D341Med (cell line): ENCODE results near the gene CBX2.
A peak's percentile ranks its signal among the peaks of the same experiment; 100 is the strongest.

Experiments
- DNase-seq: peaks from one replicate; pipeline ENCODE4 v3.0.0; 2012; ENCODE audit warnings: low spot score

The CBX2 gene

DNA sequence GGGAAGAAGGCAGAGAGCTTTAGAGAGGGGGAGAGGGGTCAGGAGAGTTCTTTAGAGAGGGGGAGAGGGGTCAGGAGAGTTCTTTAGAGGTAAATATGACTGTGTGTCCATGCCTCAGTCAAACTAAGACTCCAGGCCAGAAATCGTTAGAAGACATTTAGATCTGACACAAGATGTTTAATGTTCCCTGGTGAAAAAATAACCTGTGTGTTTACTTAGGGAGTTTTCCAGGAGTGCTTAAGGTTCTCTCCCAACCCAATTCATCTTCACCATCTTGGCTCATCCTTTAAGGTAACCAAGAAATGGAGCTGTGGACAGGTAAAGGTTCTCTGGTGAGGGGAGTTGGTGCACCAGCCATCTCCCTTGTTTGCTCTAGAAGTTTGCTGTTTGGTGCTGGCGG, 51.5 kb downstream of the CBX2 start:
- DNase-seq = no peak

DNA sequence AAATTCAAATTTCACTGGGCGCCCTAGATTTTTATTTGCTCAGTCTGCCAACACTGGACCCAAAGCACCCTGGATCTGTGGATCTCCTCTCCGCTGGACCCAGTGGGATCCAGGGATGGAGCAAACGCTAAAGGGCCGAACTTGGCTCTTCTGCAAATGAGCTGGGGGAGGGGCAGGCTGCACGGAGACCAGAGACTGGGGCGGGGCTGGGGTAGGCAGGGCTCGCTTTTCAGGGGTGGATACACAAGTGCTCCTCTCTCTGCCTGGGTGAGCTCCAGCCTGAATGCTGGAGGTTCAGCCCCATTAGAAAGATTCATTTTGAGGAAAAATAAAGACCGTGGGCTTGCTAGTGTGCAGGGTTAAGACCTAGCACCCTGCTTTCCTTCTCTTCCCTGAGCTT, 52.4 kb downstream of the CBX2 start:
- no peak for DNase-seq

DNA sequence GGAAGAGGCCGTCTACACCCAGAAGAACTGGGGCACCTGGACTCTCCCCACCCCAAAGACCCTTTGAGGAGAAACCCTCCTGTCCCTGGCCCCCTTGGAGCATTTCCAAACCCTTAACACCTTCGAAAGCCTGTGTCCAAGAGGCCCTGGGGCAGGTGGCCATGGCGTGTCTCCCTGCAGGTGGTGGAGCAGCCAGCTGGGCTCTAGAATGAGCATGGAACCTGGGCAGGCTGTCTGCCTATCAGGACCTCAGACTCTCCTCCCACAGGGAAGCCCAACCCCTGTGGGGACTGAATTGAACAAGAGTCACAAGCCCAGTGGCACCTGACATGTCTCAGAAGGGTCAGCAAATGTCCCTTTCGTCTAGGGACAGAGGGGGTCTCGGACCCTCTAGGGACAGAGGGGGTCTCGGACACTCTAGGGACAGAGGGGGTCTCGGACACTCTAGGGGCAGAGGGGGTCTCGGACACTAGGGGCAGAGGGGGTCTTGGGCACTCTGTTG, 52.9 kb downstream of the CBX2 start:
- DNase-seq = no peak

- DNase-seq = no peak
Observed at GRCh38 chr17:79831265-79832217, 53.6 kb downstream of the CBX2 start.

GRCh38 chr17:79832218-79833109, 54.5 kb downstream of the CBX2 start:
- no peak for DNase-seq

DNA sequence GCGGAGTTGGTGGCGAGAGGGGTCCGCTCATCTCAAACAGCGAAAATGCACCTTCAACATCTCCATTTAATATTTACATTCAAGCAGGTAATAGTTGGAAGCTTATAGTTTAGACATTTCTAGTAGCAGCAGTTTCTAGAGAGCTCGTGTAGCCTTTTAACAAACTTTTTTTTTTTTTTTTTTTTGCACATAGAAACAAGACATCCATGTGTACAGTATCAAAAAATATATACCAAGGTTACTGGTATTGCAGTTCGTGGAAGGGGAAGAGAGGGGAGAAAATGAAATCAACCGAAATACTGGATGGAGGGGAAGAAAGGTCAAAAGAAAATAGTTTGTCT, 55.1 kb downstream of the CBX2 start:
- DNase-seq = no peak

- no peak for DNase-seq
Observed at GRCh38 chr17:79833744-79834564, 56.0 kb downstream of the CBX2 start.

GRCh38 chr17:79834565-79835469, 56.9 kb downstream of the CBX2 start:
- peak; percentile 81 for DNase-seq

- DNase-seq = no peak
Observed at GRCh38 chr17:79835470-79835899, 57.5 kb downstream of the CBX2 start.

- peak; percentile 51 for DNase-seq
Observed at GRCh38 chr17:79835953-79836509, 58.1 kb downstream of the CBX2 start.

DNA sequence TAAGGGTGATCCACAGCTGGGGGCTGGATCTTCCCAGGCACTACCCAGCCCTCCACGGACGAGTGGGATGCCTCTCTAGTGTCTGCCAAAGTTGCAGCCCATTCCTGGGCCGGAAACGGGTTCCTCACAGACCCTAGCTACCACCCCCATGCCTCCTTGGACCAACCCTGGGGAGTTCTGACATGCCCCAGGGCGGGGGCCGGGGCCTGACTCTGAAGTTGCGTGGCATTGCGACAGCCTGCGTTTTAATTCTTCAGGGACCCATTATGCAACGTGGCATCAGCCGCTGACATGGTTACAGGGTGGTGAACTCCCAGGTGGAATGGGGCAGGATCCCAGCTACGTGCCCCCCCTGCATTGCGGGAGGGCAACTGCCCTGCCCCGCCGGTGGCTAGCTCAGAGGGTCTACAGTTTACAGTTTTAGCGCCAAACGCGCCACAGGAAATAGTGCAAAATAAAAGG, 58.6 kb downstream of the CBX2 start:
- no peak for DNase-seq

- DNase-seq = no peak
Observed at GRCh38 chr17:79836972-79837887, 59.3 kb downstream of the CBX2 start.
